ENCODE data around the gene ZNF524. TPM values are rescaled to one million over a fixed set of nuclear protein-coding genes. Genes with fewer than 3 reads are reported as not detected.

ZNF524 gene
- total and polyA plus RNA-seq, 2 experiments from 2014 or later: 8.4 to 18.5 TPM

- whole genome bisulfite sequencing (ENCODE audit: low lambda C conversion rate, missing lambda C conversion rate): 73% methylated on average over 11 of the region's 11 CpGs
Measured at GRCh38 chr19:55625004-55625326, 24.9 kb downstream of the ZNF524 start.

GRCh38 chr19:55626350-55626749 is 26.3 kb downstream of the ZNF524 start:
- Histone ChIP-seq H2AFZ (no peak overlapping the region), H3K4me1 (ENCODE audit: insufficient read depth) (peaks cover 4% of the 10 kb centered on the region), H4K20me1 (ENCODE audit: insufficient read depth, poor library complexity, severe bottlenecking) (peaks cover 5% of the 10 kb centered on the region), H3K36me3 (replicated peaks; ENCODE audit: insufficient read depth, low read depth) (no peaks in the 10 kb centered on the region), H3K4me2 (no peak overlapping the region), H3K27me3 (no peaks in the 10 kb centered on the region), H3K9me2 (replicated peaks; ENCODE audit: insufficient read depth) (no peaks in the 10 kb centered on the region), H3K79me2 (peaks cover 14% of the 10 kb centered on the region), H3K27ac (no peak overlapping the region), H3K4me3 (no peak overlapping the region), H3K9me3 (ENCODE audit: low read depth) (no peaks in the 10 kb centered on the region)
- WGBS (ENCODE audit: low lambda C conversion rate, missing lambda C conversion rate): 95% methylated on average over 11 of the region's 11 CpGs
- no peak for DNase-seq (ENCODE audit: low spot score)
- TF ChIP-seq EZH2 (IDR thresholded peaks at IDR 0.05; ENCODE audit: borderline replicate concordance) (no peak), EZH2phosphoT487 (IDR thresholded peaks at IDR 0.05; ENCODE audit: low read depth, severe bottlenecking, unreplicated experiment) (no peak), CTCF (IDR thresholded peaks at IDR 0.05; ENCODE audit: poor library complexity) (no peak)

More at GRCh38 chr19:55625004-55625326, 24.9 kb downstream of the ZNF524 start:
- H3K36me3 ChIP-seq (replicated peaks; ENCODE audit: insufficient read depth, low read depth): no peaks in the 10 kb centered on the region
- H3K27me3 ChIP-seq: no peaks in the 10 kb centered on the region
- H3K4me2 ChIP-seq: peak overlapping the region; percentile 79
- H4K20me1 ChIP-seq (ENCODE audit: insufficient read depth, poor library complexity, severe bottlenecking): peaks cover 5% of the 10 kb centered on the region
- no peaks in the 10 kb centered on the region for H3K9me2 ChIP-seq (replicated peaks; ENCODE audit: insufficient read depth)
- no peaks in the 10 kb centered on the region for H3K9me3 ChIP-seq (ENCODE audit: low read depth)
- DNase-seq (ENCODE audit: low spot score): no peak
- H3K4me3 ChIP-seq: peak overlapping the region; percentile 32
- H2AFZ ChIP-seq: peak overlapping the region; percentile 56
- H3K79me2 ChIP-seq: peaks cover 14% of the 10 kb centered on the region
- peak overlapping the region; percentile 93 for H3K27ac ChIP-seq
- no peak for TF ChIP-seq EZH2 (IDR thresholded peaks at IDR 0.05; ENCODE audit: borderline replicate concordance)
- TF ChIP-seq CTCF (IDR thresholded peaks at IDR 0.05; ENCODE audit: poor library complexity): no peak
- TF ChIP-seq EZH2phosphoT487 (IDR thresholded peaks at IDR 0.05; ENCODE audit: low read depth, severe bottlenecking, unreplicated experiment): no peak
- peaks cover 4% of the 10 kb centered on the region for H3K4me1 ChIP-seq (ENCODE audit: insufficient read depth)

- Histone ChIP-seq H3K79me2 (peaks cover 28% of the 10 kb centered on the region), H3K4me1 (ENCODE audit: insufficient read depth) (peaks cover 7% of the 10 kb centered on the region), H3K4me2 (no peak overlapping the region), H2AFZ (no peak overlapping the region), H3K9me2 (replicated peaks; ENCODE audit: insufficient read depth) (no peaks in the 10 kb centered on the region), H3K27me3 (no peaks in the 10 kb centered on the region), H3K4me3 (no peak overlapping the region), H4K20me1 (ENCODE audit: insufficient read depth, poor library complexity, severe bottlenecking) (no peaks in the 10 kb centered on the region), H3K27ac (no peak overlapping the region), H3K36me3 (replicated peaks; ENCODE audit: insufficient read depth, low read depth) (no peaks in the 10 kb centered on the region), H3K9me3 (ENCODE audit: low read depth) (no peaks in the 10 kb centered on the region)
- 31% methylated on average over 3 of the region's 3 CpGs for WGBS (ENCODE audit: low lambda C conversion rate, missing lambda C conversion rate)
- TF ChIP-seq EZH2 (IDR thresholded peaks at IDR 0.05; ENCODE audit: borderline replicate concordance) (no peak), EZH2phosphoT487 (IDR thresholded peaks at IDR 0.05; ENCODE audit: low read depth, severe bottlenecking, unreplicated experiment) (no peak), CTCF (IDR thresholded peaks at IDR 0.05; ENCODE audit: poor library complexity) (peak; percentile 79)
- peak; percentile 98 for DNase-seq (ENCODE audit: low spot score)
Measured at GRCh38 chr19:55632463-55632834, 32.4 kb downstream of the ZNF524 start.

- Histone ChIP-seq H3K4me1 (ENCODE audit: insufficient read depth) (peaks cover 7% of the 10 kb centered on the region), H3K27ac (no peak overlapping the region), H3K9me2 (replicated peaks; ENCODE audit: insufficient read depth) (no peaks in the 10 kb centered on the region), H3K27me3 (no peaks in the 10 kb centered on the region), H2AFZ (peak overlapping the region; percentile 84), H3K9me3 (ENCODE audit: low read depth) (no peaks in the 10 kb centered on the region), H3K4me2 (no peak overlapping the region), H3K36me3 (replicated peaks; ENCODE audit: insufficient read depth, low read depth) (no peaks in the 10 kb centered on the region), H3K4me3 (no peak overlapping the region), H4K20me1 (ENCODE audit: insufficient read depth, poor library complexity, severe bottlenecking) (no peaks in the 10 kb centered on the region), H3K79me2 (peaks cover 42% of the 10 kb centered on the region)
- TF ChIP-seq EZH2phosphoT487 (IDR thresholded peaks at IDR 0.05; ENCODE audit: low read depth, severe bottlenecking, unreplicated experiment) (no peak), CTCF (IDR thresholded peaks at IDR 0.05; ENCODE audit: poor library complexity) (no peak), EZH2 (IDR thresholded peaks at IDR 0.05; ENCODE audit: borderline replicate concordance) (no peak)
- DNase-seq (ENCODE audit: low spot score): no peak
- 80% methylated on average over 8 of the region's 8 CpGs for WGBS (ENCODE audit: low lambda C conversion rate, missing lambda C conversion rate)
Measured at GRCh38 chr19:55633861-55634260, 33.8 kb downstream of the ZNF524 start.
